BE2C (cell line): ENCODE measurements around the gene ZNF462.

ENCODE experiments used
- DNase-seq: peaks from one replicate; pipeline ENCODE4 v3.0.0-alpha.2; 2020
- H3K27me3 ChIP-seq: fragments of 250-450 bp; sonication (Bioruptor Pico); 2 replicates; pipeline ENCODE4 v1.5.1; 2020; ENCODE audit warnings: mild to moderate bottlenecking
- H3K36me3 ChIP-seq: fragments of 250-450 bp; sonication (Bioruptor Pico); 2 replicates; pipeline ENCODE4 v1.5.1; 2020; ENCODE audit warnings: mild to moderate bottlenecking
- H3K4me1 ChIP-seq: fragments of 250-450 bp; sonication (Bioruptor Pico); 2 replicates; pipeline ENCODE4 v1.5.1; 2020
- H3K4me3 ChIP-seq: 2 replicates; pipeline ENCODE4 v1.5.1; 2011; ENCODE audit warnings: low read depth, low read length
- H3K9me3 ChIP-seq: fragments of 250-450 bp; sonication (Bioruptor Pico); 2 replicates; pipeline ENCODE4 v1.5.1; 2020
- CTCF ChIP-seq: IDR thresholded peaks from 2 replicates; pipeline ENCODE4 v1.5.1; 2012; ENCODE audit warnings: mild to moderate bottlenecking, low read depth, low read length

Gene ZNF462

GRCh38 chr9:106829666-106830408, 33.1 kb upstream of the ZNF462 start:
- H3K9me3 ChIP-seq: no peaks in the 10 kb centered on the region; the same call in 1 of the 2 replicates
- H3K4me1 ChIP-seq: no peaks in the 10 kb centered on the region
- no peak overlapping the region for H3K4me3 ChIP-seq
- DNase-seq: no peak
- H3K36me3 ChIP-seq: no peaks in the 10 kb centered on the region
- no peaks in the 10 kb centered on the region for H3K27me3 ChIP-seq
- TF ChIP-seq CTCF: no peak

- no peak for DNase-seq
Measured at GRCh38 chr9:106830527-106831150, 32.3 kb upstream of the ZNF462 start.

GRCh38 chr9:106834888-106835287, 28.1 kb upstream of the ZNF462 start:
- no peaks in the 10 kb centered on the region for H3K4me1 ChIP-seq
- H3K27me3 ChIP-seq: no peaks in the 10 kb centered on the region
- H3K36me3 ChIP-seq: no peaks in the 10 kb centered on the region
- no peak for TF ChIP-seq CTCF
- DNase-seq: no peak
- no peaks in the 10 kb centered on the region; the same call in 1 of the 2 replicates for H3K9me3 ChIP-seq
- H3K4me3 ChIP-seq: no peak overlapping the region

More at GRCh38 chr9:106830527-106831150, 32.3 kb upstream of the ZNF462 start:
- no peaks in the 10 kb centered on the region for H3K36me3 ChIP-seq
- no peaks in the 10 kb centered on the region; the same call in 1 of the 2 replicates for H3K9me3 ChIP-seq
- no peaks in the 10 kb centered on the region for H3K4me1 ChIP-seq
- no peak for TF ChIP-seq CTCF
- H3K27me3 ChIP-seq: no peaks in the 10 kb centered on the region
- no peak overlapping the region for H3K4me3 ChIP-seq

GRCh38 chr9:106835840-106836239, 27.1 kb upstream of the ZNF462 start:
- no peak for TF ChIP-seq CTCF
- no peak for DNase-seq
- Histone ChIP-seq H3K9me3 (no peaks in the 10 kb centered on the region; the same call in 1 of the 2 replicates), H3K27me3 (no peaks in the 10 kb centered on the region), H3K4me1 (no peaks in the 10 kb centered on the region), H3K4me3 (no peak overlapping the region), H3K36me3 (no peaks in the 10 kb centered on the region)

GRCh38 chr9:106843371-106843770, 19.6 kb upstream of the ZNF462 start:
- Histone ChIP-seq H3K9me3 (no peaks in the 10 kb centered on the region), H3K27me3 (no peaks in the 10 kb centered on the region), H3K36me3 (no peaks in the 10 kb centered on the region), H3K4me3 (no peak overlapping the region), H3K4me1 (no peaks in the 10 kb centered on the region)
- TF ChIP-seq CTCF: no peak
- no peak for DNase-seq

GRCh38 chr9:106846307-106846706, 16.7 kb upstream of the ZNF462 start:
- Histone ChIP-seq H3K4me3 (no peak overlapping the region), H3K9me3 (no peaks in the 10 kb centered on the region), H3K36me3 (no peaks in the 10 kb centered on the region), H3K27me3 (no peaks in the 10 kb centered on the region), H3K4me1 (no peaks in the 10 kb centered on the region)
- no peak for TF ChIP-seq CTCF
- no peak for DNase-seq
